Measurements from ENCODE around the gene CCDC9B. TPM values are rescaled to one million over a fixed set of nuclear protein-coding genes. Genes with fewer than 3 reads are reported as not detected.

The CCDC9B gene
- total and polyA plus RNA-seq, 2 donors (not counting 1 experiment from before 2014, with no cell fraction given) = 2.0 to 38.0 TPM

DNA sequence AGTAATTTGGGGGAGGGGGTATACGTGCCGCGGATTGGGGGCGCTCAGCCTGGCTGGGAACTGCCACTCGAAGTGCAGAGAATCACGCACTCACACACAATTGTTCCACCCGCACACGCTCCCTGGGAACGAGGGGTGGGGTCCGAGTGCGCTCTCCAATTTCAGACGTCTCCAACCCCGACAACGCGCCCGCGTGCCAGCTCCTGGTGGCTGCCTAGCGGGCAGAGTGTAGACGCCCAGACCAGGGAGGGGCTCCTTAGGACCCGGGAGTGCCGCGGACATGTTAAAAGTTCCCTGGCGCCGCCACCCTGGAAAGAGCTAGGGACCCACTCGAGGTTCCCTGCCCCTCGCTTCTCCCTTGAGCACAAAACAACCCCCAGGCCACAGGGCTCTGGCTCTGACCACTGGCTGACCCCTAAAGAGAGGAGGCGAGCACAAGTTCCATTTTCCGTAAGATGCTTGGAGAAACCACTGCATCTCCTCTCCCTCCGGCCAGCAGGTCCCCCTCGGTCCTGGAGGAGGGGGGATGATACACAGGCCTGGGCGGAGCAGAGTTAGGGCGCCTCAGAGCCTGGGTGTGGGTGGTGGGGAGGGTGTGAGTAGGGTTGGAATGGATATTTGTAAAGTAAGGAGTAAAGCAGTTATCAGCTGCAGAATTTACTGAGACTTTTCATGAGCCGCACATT, 57.0 kb downstream of the CCDC9B start:
- no peak overlapping the region for H3K9ac ChIP-seq (ENCODE audit: insufficient read depth, low read length)
- no peaks in the 10 kb centered on the region for H3K36me3 ChIP-seq (ENCODE audit: control insufficient read depth, insufficient read depth, low read length)
- H3K4me2 ChIP-seq (ENCODE audit: extremely low read depth, insufficient read depth, low read length) = no peak overlapping the region
- H3K9me3 ChIP-seq (ENCODE audit: control insufficient read depth, insufficient read depth, low read depth, low read length) = no peaks in the 10 kb centered on the region
- no peaks in the 10 kb centered on the region for H4K20me1 ChIP-seq (ENCODE audit: control insufficient read depth, extremely low read depth, insufficient read depth, low read length)
- TF ChIP-seq, protein P1, sequence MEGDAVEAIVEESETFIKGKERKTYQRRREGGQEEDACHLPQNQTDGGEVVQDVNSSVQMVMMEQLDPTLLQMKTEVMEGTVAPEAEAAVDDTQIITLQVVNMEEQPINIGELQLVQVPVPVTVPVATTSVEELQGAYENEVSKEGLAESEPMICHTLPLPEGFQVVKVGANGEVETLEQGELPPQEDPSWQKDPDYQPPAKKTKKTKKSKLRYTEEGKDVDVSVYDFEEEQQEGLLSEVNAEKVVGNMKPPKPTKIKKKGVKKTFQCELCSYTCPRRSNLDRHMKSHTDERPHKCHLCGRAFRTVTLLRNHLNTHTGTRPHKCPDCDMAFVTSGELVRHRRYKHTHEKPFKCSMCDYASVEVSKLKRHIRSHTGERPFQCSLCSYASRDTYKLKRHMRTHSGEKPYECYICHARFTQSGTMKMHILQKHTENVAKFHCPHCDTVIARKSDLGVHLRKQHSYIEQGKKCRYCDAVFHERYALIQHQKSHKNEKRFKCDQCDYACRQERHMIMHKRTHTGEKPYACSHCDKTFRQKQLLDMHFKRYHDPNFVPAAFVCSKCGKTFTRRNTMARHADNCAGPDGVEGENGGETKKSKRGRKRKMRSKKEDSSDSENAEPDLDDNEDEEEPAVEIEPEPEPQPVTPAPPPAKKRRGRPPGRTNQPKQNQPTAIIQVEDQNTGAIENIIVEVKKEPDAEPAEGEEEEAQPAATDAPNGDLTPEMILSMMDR (conservative IDR thresholded peaks at IDR 0.05 in 1 of 2, IDR thresholded peaks at IDR 0.05 in 1 of 2; ENCODE audit: low read depth in 1 of 2, low read length in 2 of 2) = no peak
- TF ChIP-seq EZH2 (IDR thresholded peaks at IDR 0.05; ENCODE audit: low read length, missing control alignments) = no peak
- H3K4me1 ChIP-seq (ENCODE audit: control insufficient read depth, extremely low read depth, insufficient read depth, low read length) = peaks cover 2% of the 10 kb centered on the region
- no peak for DNase-seq (ENCODE audit: low read depth in 2 of 2)
- H3K27me3 ChIP-seq (ENCODE audit: control insufficient read depth, insufficient read depth, low read length) = peaks cover 46% of the 10 kb centered on the region
- no peaks in the 10 kb centered on the region for H3K79me2 ChIP-seq (ENCODE audit: control insufficient read depth, insufficient read depth, low read length)
- no peak overlapping the region for H3K4me3 ChIP-seq (replicated peaks in 1 of 4; ENCODE audit: control extremely low read depth in 1 of 4, insufficient read depth in 1 of 4, low read depth in 3 of 4, low read length in 4 of 4)
- no peak overlapping the region for H2AFZ ChIP-seq (ENCODE audit: low read length)
- no peak overlapping the region for H3K27ac ChIP-seq (ENCODE audit: insufficient read depth, low read length)

DNA sequence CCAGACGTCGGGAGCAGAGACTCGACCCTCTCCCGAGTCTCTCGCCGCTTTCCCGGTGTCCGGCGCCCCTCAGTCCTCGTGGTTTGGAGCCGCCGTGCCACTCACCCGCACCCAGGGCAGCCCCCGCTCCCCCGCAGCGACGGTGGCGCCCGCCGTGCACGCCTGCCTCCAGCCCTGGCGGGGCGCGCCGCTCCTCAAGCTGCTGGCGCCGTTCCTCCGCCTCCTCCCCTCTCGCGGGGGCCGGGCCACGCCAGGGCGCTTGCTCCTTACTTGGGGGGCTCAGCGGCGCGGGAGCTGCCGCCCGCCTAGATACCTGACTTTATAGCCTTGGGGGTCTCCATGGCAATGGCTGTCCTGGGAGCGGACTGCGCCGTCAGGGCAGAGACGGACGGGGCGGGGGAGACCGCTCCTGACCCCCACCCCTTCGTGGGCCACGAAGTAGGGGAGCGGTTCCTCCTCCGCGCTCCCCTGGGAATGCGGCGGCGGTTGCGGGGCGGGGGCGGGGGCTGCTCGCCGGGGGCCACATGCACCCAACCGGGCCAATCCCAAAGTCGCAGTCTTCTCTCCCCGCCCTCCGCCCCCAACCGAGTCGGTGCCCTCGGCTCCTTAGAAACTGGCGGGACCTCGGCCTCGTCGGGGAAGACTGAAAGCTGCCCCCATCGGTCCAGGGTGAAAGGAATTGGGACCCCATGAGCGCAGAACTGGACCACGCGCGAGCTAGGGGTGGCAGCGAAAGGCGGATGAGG, 57.7 kb downstream of the CCDC9B start, which contains the start of gene ANKRD63:
Gene ANKRD63, minus strand, starts transcription at position 196 of the 746 bp plus-strand sequence. CDS start 478 bp downstream, outside the sequence.
- Histone ChIP-seq H3K36me3 (ENCODE audit: control insufficient read depth, insufficient read depth, low read length) (no peaks in the 10 kb centered on the region), H3K27ac (ENCODE audit: insufficient read depth, low read length) (no peak within 1 kb of the TSS), H2AFZ (ENCODE audit: low read length) (peak within 1 kb of the TSS; percentile 51), H3K9me3 (ENCODE audit: control insufficient read depth, insufficient read depth, low read depth, low read length) (no peaks in the 10 kb centered on the region), H4K20me1 (ENCODE audit: control insufficient read depth, extremely low read depth, insufficient read depth, low read length) (no peaks in the 10 kb centered on the region), H3K4me3 (replicated peaks in 1 of 4; ENCODE audit: control extremely low read depth in 1 of 4, insufficient read depth in 1 of 4, low read depth in 3 of 4, low read length in 4 of 4) (peak within 1 kb of the TSS in 3 of 4 experiments; percentile 15 to 38 (median 37)), H3K4me1 (ENCODE audit: control insufficient read depth, extremely low read depth, insufficient read depth, low read length) (peaks cover 2% of the 10 kb centered on the region), H3K79me2 (ENCODE audit: control insufficient read depth, insufficient read depth, low read length) (no peaks in the 10 kb centered on the region), H3K27me3 (ENCODE audit: control insufficient read depth, insufficient read depth, low read length) (peaks cover 48% of the 10 kb centered on the region), H3K9ac (ENCODE audit: insufficient read depth, low read length) (no peak within 1 kb of the TSS), H3K4me2 (ENCODE audit: extremely low read depth, insufficient read depth, low read length) (peak within 1 kb of the TSS; percentile 71)
- DNase-seq (ENCODE audit: low read depth in 2 of 2) = no peak
- TF ChIP-seq, protein P1 (conservative IDR thresholded peaks at IDR 0.05 in 1 of 2, IDR thresholded peaks at IDR 0.05 in 1 of 2; ENCODE audit: low read depth in 1 of 2, low read length in 2 of 2) = no peak
- TF ChIP-seq EZH2 (IDR thresholded peaks at IDR 0.05; ENCODE audit: low read length, missing control alignments) = peak; percentile 74

- TF ChIP-seq EZH2 (IDR thresholded peaks at IDR 0.05; ENCODE audit: low read length, missing control alignments) = peak; percentile 99
- TF ChIP-seq, protein P1 (conservative IDR thresholded peaks at IDR 0.05 in 1 of 2, IDR thresholded peaks at IDR 0.05 in 1 of 2; ENCODE audit: low read depth in 1 of 2, low read length in 2 of 2) = peak in 1 of 2 donors; percentile 8
- Histone ChIP-seq H3K9me3 (ENCODE audit: control insufficient read depth, insufficient read depth, low read depth, low read length) (no peaks in the 10 kb centered on the region), H3K4me2 (ENCODE audit: extremely low read depth, insufficient read depth, low read length) (peak overlapping the region; percentile 71), H3K4me3 (replicated peaks in 1 of 4; ENCODE audit: control extremely low read depth in 1 of 4, insufficient read depth in 1 of 4, low read depth in 3 of 4, low read length in 4 of 4) (peak overlapping the region in 3 of 4 experiments; percentile 15 to 38 (median 37)), H3K27me3 (ENCODE audit: control insufficient read depth, insufficient read depth, low read length) (peaks cover 55% of the 10 kb centered on the region), H3K27ac (ENCODE audit: insufficient read depth, low read length) (no peak overlapping the region), H3K4me1 (ENCODE audit: control insufficient read depth, extremely low read depth, insufficient read depth, low read length) (peaks cover 2% of the 10 kb centered on the region), H4K20me1 (ENCODE audit: control insufficient read depth, extremely low read depth, insufficient read depth, low read length) (no peaks in the 10 kb centered on the region), H3K9ac (ENCODE audit: insufficient read depth, low read length) (no peak overlapping the region), H3K79me2 (ENCODE audit: control insufficient read depth, insufficient read depth, low read length) (no peaks in the 10 kb centered on the region), H2AFZ (ENCODE audit: low read length) (peak overlapping the region; percentile 51), H3K36me3 (ENCODE audit: control insufficient read depth, insufficient read depth, low read length) (no peaks in the 10 kb centered on the region)
- DNase-seq (ENCODE audit: low read depth in 2 of 2) = peak in 1 of 2 donors; percentile 24
These were observed 58.4 kb downstream of the CCDC9B start for GRCh38 chr15:40282147-40282868.
